HFFc6 (cell line): ENCODE measurements around the gene SNX25. TPM values are rescaled to one million over a fixed set of nuclear protein-coding genes. Genes with fewer than 3 reads are reported as not detected.

Source experiments
- DNase-seq: peaks from one replicate; pipeline ENCODE4 v3.0.0-alpha.2; 2018
- H3K27ac Mint-ChIP-seq: 2 replicates; pipeline ENCODE4 v1.8.0; 2020; ENCODE audit warnings: mild to moderate bottlenecking, mixed read lengths
- H3K27me3 Mint-ChIP-seq: 2 replicates; pipeline ENCODE4 v1.8.0; 2021; ENCODE audit warnings: mild to moderate bottlenecking, moderate library complexity, mixed read lengths; ENCODE audit not compliant: insufficient read depth
- H3K36me3 Mint-ChIP-seq: 2 replicates; pipeline ENCODE4 v1.8.0; 2021; ENCODE audit warnings: low read depth, mixed read lengths
- H3K4me1 Mint-ChIP-seq: 2 replicates; pipeline ENCODE4 v1.8.0; 2020; ENCODE audit warnings: low read depth, mixed read lengths
- H3K4me3 Mint-ChIP-seq: 2 replicates; pipeline ENCODE4 v1.8.0; 2020; ENCODE audit warnings: mild to moderate bottlenecking, moderate library complexity, mixed read lengths
- H3K9me3 Mint-ChIP-seq: 2 replicates; pipeline ENCODE4 v1.8.0; 2020; ENCODE audit warnings: mild to moderate bottlenecking, mixed read lengths
- total RNA-seq, 6 experiments: library from RNA; stranded (reverse); fragmentation: NEBNext Ultra II Directional; extraction: Animal tissue kit (Norgen Biotek cat#: 25700); gene quantifications; 2 replicates in 1 of 6; 3 replicates in 5 of 6; pipeline ENCODE4 v1.2.3, GENCODE V29; 2021
- TF ChIP-seq, protein P1 (sequence below): fragments of 200-600 bp; sonication (generic); IDR thresholded peaks from 2 replicates; pipeline ENCODE4 v1.5.0; 2021; ENCODE audit warnings: antibody characterized with exemption, mild to moderate bottlenecking

Gene SNX25
- total RNA-seq, 6 experiments from 2014 or later = 19.4 to 40.2 (median 24.8) TPM

DNA sequence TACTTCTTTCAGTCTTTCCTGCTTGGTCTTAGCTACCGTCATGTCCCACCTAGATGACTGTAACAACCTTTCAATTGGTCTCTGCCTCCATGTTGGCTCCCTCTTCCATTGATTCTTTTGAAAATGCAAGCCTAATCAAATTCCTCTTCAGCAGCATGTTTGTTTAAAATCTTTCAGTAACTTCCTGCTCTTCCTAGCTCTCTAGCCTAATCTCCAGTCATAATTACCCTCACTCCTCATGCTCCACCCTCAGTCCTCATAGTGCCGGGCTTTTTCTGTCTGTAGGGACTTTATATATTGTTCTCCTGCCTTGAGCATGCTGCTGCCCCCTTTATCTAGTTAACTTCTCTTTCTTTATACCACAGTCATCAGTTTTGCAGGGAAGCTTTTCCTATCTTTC, 12.1 kb downstream of the SNX25 start:
- Mint-ChIP-seq H3K9me3 (no peaks in the 10 kb centered on the region), H3K27me3 (no peaks in the 10 kb centered on the region), H3K36me3 (peaks cover 5% of the 10 kb centered on the region), H3K4me3 (peak overlapping the region; percentile 46), H3K4me1 (peaks cover 53% of the 10 kb centered on the region), H3K27ac (peak overlapping the region; percentile 79)
- no peak for DNase-seq
- TF ChIP-seq, protein P1, sequence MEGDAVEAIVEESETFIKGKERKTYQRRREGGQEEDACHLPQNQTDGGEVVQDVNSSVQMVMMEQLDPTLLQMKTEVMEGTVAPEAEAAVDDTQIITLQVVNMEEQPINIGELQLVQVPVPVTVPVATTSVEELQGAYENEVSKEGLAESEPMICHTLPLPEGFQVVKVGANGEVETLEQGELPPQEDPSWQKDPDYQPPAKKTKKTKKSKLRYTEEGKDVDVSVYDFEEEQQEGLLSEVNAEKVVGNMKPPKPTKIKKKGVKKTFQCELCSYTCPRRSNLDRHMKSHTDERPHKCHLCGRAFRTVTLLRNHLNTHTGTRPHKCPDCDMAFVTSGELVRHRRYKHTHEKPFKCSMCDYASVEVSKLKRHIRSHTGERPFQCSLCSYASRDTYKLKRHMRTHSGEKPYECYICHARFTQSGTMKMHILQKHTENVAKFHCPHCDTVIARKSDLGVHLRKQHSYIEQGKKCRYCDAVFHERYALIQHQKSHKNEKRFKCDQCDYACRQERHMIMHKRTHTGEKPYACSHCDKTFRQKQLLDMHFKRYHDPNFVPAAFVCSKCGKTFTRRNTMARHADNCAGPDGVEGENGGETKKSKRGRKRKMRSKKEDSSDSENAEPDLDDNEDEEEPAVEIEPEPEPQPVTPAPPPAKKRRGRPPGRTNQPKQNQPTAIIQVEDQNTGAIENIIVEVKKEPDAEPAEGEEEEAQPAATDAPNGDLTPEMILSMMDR = no peak

DNA sequence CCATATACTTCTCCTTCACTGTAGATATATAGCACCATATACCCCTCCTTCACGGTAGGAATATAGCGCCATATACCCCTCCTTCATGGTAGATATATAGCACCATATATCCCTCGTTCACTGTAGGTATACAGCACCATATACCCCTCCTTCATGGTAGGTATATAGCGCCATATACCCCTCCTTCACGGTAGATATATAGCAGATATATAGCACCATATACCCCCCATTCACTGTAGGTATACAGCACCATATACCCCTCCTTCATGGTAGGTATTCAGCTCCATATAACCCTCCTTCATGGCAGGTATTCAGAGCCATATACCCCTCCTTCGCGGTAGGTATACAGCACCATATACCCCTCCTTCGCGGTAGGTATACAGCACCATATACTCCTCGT, 12.5 kb downstream of the SNX25 start:
- TF ChIP-seq, protein P1 = no peak
- no peak for DNase-seq
- H3K36me3 Mint-ChIP-seq = peaks cover 5% of the 10 kb centered on the region
- H3K9me3 Mint-ChIP-seq = no peaks in the 10 kb centered on the region
- H3K27me3 Mint-ChIP-seq = no peaks in the 10 kb centered on the region
- peak overlapping the region; percentile 79 for H3K27ac Mint-ChIP-seq
- peak overlapping the region; percentile 46 for H3K4me3 Mint-ChIP-seq
- H3K4me1 Mint-ChIP-seq = peaks cover 50% of the 10 kb centered on the region

DNA sequence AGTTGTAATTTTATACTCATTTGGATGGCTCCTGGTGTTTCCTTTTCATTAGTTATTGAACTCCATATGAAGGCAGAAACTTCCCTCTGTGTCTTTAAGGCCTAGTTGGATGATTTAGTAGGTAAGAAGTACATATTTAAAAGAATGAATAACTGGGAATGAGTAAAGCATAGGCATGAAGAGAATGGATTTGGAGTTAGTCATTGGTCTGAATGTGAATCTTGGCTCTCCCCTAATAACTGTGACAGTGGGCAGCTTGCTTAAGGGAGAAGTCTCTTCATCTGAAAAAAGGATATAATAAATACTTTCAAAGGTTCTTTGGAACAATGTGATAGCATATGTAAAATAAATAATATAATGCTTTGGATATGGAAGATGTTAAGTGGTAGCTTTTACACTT, 13.2 kb downstream of the SNX25 start:
- no peaks in the 10 kb centered on the region for H3K9me3 Mint-ChIP-seq

DNA sequence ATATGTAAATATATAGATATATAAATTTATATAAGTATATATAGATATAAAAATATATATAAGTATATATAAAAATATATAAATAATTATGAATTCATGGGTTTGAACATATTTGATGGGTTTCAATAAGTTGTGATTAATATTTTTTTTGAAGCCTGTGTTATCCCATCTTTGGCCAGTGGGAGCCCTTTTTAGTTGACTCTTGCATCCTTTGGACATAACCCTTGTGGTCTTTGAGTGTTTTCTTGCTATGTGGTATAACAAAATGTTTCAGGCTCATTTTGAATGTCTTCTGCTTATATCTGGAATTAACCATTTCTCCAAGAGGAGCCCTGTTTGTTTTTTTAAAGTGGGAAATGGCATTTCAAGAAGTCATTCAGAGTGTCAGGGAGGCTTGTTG, 15.2 kb downstream of the SNX25 start:
- no peak for DNase-seq
- Mint-ChIP-seq H3K27me3 (no peaks in the 10 kb centered on the region), H3K4me1 (peaks cover 39% of the 10 kb centered on the region), H3K9me3 (no peaks in the 10 kb centered on the region), H3K27ac (no peak overlapping the region), H3K4me3 (no peak overlapping the region), H3K36me3 (peaks cover 5% of the 10 kb centered on the region)
- TF ChIP-seq, protein P1 = peak; percentile 58

More for the DNA sequence above, 13.2 kb downstream of the SNX25 start:
- Mint-ChIP-seq H3K4me1 (peaks cover 48% of the 10 kb centered on the region), H3K27ac (peak overlapping the region; percentile 77), H3K4me3 (peak overlapping the region; percentile 38), H3K27me3 (no peaks in the 10 kb centered on the region), H3K36me3 (peaks cover 5% of the 10 kb centered on the region)
- peak; percentile 81 for DNase-seq
- TF ChIP-seq, protein P1 = no peak

DNA sequence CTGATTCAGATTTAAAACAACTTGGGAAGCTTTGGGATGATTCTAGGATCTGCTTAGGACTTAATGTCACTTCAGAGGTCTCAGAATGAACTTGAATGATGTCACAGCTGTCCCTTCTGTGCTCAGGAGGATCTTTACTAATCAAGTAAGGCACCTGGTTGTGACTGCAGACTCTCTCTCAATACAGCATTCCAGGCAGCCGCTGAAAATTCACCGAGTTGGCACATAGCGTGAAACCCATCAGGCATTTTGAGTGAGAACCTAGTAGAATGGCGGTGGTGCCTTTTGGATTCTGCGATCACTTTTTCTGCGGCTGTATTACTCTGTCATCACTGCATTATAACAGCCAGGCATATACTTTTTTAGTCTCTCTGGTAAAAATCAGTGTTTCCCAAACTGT, 16.5 kb downstream of the SNX25 start:
- H3K4me3 Mint-ChIP-seq = no peak overlapping the region
- TF ChIP-seq, protein P1 = no peak
- no peaks in the 10 kb centered on the region for H3K9me3 Mint-ChIP-seq
- H3K4me1 Mint-ChIP-seq = peaks cover 33% of the 10 kb centered on the region
- DNase-seq = no peak
- no peaks in the 10 kb centered on the region for H3K27me3 Mint-ChIP-seq
- no peak overlapping the region for H3K27ac Mint-ChIP-seq
- H3K36me3 Mint-ChIP-seq = peaks cover 5% of the 10 kb centered on the region

DNA sequence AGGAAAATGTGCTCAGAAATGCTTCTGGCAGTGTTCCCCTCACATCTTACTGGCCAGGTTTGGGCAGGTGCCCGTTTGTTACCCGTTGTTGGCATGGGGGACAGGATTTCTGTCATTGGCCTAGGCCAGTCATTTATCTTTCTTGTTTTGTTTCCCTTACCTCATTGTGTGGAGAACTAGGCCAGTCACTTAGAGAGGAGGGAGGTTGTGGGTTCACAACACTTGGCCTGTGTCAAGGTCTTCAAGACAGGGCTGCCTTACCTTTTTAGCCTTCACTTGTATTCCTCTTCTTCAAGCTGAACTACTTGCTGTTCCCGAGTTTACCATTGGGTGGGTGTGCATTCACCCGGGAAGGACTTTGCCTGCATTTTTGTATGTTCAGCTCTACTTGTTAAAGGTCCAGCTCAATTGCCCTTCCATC, 17.7 kb downstream of the SNX25 start:
- H3K4me1 Mint-ChIP-seq = peaks cover 29% of the 10 kb centered on the region
- no peak overlapping the region for H3K4me3 Mint-ChIP-seq
- H3K9me3 Mint-ChIP-seq = no peaks in the 10 kb centered on the region
- TF ChIP-seq, protein P1 = peak; percentile 23; the same call in 1 of the 2 replicates
- no peak for DNase-seq
- H3K27me3 Mint-ChIP-seq = no peaks in the 10 kb centered on the region
- H3K27ac Mint-ChIP-seq = no peak overlapping the region
- no peaks in the 10 kb centered on the region; the same call in 1 of the 2 replicates for H3K36me3 Mint-ChIP-seq
